GM21447 (cell line): ENCODE data around the gene ACAP2.
"Not testable (repeated sequence)": the region's sequence is repeated elsewhere in the genome, so short reads cannot be mapped to it uniquely, and the experiment has no call there.

ENCODE experiments used
- ATAC-seq: cut with Tn5 transposase; IDR thresholded peaks from one replicate; pipeline ENCODE4 v1.9.1; 2021; ENCODE audit not compliant: unreplicated experiment

Gene ACAP2

DNA sequence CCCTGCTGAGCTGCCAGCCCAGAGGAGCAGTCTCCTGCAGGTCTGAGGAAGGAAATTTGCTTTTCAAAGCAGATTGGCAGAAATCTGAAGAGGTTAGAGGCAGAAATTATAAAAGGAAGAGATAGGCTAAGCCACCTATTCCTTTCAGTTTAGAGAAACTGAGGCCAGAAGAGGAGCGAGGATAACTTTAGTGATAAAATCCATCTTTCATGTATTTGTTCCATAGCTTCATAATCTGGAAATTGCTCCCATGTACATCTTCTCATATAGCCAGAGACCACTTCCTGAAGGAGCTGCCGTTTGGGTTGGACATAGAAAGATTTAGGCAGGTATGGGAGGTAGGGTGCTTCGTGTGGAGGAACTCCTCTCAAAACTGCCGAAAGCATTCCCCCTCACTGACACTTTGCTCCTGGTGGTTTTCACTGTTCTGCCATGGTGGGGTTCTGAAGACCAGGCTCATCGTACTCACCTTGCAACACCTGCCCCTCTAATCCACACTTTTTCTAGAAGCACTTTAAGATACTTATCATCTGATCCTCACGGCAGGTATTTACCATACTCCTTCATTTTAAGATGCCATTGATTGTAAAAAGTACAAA lies 670 bp upstream of the ACAP2 start:
- ATAC-seq, result no peak

DNA sequence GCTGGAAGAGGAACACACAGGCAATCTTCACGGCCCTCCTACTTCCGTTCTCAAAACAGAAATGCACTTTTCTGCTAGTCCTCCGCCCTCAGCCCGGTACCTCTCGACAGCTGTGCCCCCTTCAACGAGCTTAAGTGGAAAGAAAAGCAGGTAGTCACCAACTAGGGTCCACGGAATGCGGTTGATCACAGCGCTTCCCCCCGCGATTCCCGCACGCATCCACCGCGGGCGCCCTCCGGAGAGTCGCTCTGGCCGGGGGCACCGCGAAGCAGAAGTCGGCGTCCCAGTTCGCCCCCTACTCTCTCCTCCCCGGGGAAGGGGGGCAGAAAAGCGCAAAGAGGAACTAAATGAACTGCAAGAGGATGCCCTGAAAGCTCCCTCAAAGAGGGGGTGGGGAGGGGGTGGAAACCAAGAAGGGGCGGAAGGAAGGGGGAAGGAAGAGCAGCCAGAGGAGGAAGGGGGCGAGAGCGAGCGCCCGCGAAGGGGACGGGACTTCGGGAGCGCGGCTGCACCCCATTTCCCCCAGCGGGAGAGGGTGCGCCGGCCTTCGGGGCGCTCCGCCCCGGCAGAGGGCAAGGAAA lies 738 bp downstream of the ACAP2 start:
- ATAC-seq, result peak; percentile 15

DNA sequence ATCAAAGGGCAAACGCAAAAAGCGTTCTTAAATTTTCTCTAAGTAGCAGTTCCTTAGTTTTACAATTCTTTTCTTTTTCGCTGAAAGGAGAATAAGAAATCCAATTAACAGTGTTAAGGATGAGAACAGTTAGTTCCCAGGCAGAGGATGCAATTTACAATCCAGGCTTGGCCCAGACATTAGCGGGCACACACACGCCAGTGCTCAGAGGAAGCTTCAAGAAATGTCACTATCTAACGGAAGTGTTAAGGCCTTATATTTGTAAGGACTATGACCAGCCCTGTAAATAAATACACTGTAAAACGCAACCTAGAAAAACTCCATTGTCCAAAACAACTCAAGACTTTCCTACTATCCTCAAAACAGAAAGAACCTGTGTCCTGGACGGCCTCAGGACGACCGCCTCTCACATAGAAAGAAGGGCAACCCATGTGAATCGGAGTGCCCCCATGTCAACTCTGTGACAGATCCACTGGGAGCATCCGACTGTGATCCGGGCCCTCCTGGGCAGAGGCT lies 1.3 kb downstream of the ACAP2 start:
- no peak for ATAC-seq

DNA sequence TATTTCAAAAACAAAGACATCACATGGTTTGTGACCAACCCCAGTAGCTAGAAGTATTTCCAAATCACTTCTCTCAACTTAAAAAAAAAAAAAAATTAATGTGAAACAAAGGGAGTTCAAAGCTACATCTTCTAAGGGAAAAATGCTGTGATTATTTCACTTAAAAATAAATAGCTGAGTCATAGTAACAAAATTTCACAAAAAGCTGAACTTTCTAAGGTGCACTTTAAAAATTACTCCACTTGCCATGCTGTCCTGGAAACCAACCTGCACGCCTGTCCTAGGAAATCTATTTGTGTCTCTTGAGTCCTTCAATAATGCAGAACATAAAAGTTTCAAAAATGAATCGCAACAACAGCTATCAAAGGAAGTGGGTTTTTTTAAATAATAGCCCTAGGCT lies 1.8 kb downstream of the ACAP2 start:
- ATAC-seq, result no peak

DNA sequence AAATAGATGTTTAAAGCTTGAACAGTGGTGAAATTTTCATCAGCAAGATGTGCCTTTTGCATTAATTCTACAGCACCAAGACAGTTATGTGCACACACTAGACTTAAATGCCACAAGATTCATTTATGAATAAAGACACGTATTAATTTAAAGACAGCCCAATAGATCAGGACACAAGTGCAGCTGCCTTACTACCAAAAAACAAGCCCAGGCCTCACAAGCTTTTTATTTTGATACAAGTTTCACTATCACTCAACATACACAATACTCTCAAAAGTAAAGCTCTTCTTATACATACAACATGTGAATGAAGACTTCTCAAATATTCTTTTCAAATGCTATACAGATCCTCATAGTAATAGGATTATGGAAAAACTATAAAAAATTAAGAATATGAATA lies 2.4 kb downstream of the ACAP2 start:
- ATAC-seq, result no peak

DNA sequence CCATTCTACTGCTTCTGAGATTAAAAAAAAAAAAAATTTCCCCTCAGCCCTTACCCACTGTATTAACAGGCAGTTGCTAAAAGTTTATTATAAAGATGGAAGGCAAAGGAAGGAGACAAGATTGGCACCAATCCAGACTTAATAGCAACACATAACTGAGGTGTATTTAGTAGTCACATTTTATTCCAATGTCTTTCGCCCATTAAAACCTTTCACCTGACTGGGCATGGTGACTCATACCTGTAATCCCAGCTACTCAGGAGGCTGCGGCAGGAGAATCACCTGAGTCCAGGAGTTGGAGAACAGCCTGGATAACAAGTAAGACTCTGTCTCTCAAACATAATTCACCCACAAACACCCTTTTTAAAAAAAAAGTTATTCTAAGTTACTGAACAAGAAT lies 4.4 kb downstream of the ACAP2 start:
- ATAC-seq, result no peak

DNA sequence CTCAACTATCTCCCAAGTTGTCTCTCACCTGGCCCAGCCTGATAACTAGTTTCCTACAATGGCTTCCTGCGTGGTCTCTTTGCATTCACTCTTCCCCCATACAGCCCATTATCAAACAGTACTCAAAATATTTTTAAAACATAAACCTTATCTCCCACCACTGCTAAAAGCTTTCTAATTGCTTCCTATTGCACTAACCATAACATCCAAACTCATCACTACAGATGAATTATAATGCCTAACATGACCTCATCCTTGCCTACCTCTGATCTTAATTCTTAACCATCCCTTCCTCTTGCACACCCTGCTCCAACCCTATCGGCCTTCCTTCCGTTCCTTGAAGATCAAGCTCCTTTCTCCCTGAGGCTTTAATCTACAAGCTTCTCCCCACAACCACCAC lies 17.0 kb downstream of the ACAP2 start:
- ATAC-seq, result no peak

DNA sequence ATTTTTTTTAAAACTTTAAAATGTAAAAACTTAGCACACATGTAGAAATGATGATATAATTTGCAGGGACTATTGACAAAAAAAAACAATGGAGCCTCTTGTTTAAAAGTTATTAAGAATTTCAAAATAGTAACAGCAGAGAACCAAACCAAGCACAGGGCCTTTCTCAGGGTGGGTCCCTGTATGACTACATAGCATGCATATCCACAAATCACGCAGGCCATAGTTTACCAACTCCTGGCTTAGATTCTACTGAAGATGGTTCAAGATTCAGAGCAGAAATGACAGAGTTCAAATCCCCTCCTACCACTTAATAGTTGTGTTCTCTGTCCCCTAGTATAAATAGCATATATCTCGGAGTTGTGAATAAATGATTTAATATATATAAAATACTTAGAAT lies 19.0 kb downstream of the ACAP2 start:
- ATAC-seq, result no peak

DNA sequence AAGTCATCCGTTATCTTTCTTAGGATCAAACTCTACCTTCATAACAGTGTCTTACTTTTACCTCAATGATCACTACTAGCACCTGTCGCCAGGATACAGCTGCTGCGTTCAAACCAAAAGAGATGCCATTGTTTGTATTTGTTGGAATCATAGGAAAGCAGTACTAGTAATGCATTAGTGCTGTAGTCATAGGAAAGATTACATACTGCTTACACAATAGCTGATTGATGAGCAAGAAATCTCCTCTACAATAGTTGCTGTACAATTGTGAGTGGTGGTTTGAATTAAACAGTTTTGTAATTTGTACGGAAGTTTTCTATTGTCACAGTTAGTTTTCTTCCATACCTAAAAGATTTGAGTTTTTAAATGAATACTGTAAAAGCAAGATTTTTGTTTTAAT lies 21.4 kb downstream of the ACAP2 start:
- ATAC-seq, result no peak

DNA sequence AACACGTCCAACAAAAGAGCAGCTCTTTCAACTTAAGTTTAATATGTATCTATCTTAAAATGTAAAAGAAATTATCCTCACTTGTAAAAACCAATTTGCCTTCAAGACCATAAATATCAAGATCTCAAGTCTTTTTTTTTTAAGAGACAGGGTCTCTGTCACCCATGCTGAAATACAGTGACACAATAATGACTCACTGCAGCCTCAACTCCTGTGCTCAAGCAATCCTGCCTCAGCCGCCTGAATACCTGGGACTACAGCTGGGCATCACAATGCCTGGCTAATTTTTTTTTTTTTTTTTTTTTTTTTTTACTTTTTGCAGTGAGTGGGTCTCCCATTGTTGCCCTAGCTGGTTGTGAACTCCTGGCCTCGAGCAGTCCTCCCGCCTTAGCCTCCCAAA lies 26.0 kb downstream of the ACAP2 start:
- no peak for ATAC-seq

DNA sequence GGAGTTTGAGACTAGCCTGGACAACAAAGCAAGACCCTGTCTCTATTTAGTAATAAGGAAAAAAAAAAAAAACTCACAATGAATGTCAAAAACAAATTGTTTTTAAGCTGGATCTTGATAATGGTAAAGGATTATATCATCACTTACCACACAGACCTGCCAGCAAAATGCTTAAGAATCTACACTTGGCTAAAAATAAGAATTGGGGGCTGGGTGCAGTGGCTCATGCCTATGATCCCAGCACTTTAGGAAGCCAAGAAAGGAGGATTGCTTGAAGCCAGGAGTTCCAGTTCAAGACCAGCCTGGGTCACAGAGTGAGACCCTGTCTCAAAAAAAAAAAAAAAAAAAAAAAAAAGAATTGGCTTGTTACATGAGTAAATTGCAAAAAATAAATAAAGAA lies 31.0 kb downstream of the ACAP2 start:
- ATAC-seq, result no peak

DNA sequence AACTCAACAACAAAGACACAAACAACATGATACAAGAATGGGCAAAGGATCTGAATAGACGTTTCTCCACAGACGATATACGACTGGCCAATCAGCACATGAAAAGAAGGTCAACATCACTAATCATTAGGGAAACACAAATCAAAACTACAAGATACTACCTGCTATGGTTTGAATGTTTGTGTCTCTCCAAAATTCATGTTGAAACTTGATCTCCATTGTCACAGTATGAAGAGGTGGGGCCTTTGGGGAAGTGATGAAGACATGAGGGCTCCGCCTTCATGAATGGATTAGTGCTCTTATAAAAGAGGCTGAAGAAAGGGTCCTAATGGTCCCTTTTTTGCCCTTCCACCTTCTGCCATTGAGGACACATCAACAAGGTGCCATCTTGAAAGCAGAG lies 32.3 kb downstream of the ACAP2 start:
- ATAC-seq, result no peak

DNA sequence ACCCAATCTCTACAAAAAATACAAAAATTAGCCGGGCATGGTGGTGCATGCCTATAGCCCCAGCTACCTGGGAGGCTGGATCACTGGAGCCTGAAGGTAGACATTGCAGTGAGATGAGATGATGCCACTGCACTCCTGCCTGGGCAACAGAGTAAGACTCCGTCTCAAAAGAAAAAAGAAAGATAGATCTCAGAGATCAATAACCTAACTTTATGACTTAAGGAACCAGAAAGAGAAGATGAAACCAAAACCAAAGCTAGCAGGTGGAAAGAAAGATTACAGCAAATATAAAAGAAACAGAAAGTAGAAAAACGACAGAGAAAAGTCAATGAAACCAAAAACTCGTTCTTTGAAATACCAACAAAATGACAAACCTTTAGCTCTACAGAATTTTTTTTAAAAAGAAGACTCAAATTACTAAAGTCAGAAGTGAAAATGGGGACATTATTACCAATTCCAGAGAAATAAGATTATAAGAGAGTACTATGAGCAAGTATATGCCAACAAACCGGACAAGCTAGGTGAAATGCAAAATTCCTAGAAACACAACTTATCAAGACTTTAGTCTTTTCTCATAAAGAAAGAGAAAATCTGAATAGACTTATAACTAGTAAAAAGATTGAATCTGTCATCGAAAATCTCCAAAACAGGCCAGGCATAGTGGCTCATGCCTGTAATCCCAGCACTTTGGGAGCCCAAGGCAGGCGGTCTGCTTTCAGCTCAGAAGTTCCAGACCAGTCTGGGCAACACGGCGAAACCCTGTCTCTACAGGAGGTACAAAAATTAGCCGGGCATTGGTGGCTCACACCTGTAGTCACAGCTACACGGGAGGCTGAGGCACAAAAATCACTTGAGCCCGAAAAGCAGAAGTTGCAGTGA lies 35.0 kb downstream of the ACAP2 start:
- ATAC-seq, result no peak

DNA sequence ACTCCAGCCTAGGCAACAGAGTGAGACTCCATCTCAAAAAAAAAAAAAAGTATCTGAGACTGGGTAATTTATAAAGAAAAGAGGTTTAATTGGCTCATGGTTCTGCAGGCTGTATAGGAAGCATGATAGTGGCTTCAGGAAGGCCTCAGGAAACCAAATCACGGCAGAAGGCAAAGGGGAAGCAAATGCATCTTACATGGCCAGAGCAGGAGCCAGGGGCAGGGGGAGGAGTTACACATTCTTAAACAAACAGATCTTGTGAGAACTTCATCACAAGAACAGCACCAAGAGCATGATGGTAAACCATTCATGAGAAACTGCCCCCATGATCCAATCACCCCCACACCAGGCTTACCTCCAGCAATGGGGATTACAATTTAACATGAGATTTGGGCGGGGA lies 37.2 kb downstream of the ACAP2 start:
- no peak for ATAC-seq

DNA sequence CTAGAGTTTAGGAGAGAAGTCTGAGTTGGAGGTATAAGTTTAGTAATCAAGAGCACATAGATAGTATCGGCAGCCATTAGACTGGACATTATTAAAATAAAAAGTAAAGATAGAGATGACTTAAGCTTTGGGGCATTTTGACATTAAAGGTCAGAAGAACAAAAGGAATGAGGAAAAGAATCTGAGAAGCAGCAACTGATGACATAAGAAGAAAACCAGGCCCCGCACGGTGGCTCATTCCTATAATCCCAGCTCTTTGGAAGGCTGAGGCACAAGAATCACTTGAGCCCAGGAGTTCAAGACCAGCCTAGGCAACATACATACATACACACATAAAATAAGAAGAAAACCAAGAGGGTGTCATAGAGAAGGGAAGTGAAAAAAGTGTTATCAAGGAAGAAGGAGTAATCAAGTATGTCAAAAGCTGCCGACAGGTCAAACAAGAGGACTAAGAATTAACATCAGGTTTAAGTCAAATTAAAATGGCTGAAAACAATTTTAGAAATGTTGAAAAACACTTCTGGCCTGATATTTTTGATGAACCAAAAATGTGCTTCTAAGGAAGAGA lies 38.9 kb downstream of the ACAP2 start:
- ATAC-seq, result no peak

DNA sequence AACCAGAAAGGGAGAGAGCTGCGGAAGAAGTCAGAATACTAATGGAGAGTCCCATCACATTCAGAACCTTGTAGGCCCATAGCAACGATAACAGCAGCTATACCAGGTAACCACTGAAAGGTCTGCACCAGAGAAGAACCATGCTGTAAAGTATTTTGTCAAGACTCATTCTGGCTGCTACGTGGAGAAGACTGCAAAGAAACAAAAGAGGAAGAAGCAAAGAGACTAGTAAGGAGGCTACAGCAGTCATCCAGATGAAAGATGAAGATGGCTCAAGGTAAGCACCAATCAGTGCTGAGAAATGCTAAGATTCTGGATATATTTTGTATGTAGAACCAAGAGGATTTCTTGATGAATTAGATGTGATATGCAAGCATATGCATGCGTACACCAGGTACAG lies 39.6 kb downstream of the ACAP2 start:
- no peak for ATAC-seq

DNA sequence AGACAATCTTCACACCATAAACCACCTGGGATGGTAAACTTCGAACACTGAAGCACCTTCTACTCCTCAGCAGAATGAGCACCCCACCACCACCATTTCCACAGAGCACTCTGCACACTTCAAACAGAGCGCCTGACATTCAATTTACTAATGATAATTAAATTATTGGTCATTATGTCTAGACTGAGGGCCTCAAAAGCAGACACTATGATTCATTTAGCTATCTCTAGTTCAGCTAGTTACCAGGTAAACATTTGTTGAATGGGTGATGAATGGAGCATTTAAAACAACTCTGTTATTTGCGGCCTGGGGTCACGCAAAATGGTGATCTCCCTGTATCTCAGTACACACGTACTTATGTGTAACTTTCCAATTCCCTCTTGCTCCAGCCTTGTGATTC lies 40.9 kb downstream of the ACAP2 start:
- no peak for ATAC-seq

DNA sequence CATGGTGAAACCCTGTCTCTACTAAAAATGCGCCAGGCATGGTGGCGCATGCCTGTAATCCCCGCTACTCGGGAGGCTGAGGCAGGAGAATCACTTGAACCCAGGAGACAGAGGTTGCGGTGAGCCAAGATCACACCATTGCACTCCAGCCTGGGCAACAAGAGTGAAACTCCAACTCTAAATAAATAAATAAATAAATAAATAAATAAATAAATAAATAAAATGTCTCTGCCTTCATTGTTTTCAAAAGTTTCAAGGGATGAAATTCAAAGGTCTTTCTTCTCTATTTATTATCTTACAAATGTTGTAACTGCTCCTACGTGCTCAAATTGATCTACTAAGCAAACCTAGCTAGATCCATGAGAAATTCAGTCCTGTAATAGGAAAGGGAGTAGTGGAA lies 44.4 kb downstream of the ACAP2 start:
- not testable (repeated sequence) for ATAC-seq

DNA sequence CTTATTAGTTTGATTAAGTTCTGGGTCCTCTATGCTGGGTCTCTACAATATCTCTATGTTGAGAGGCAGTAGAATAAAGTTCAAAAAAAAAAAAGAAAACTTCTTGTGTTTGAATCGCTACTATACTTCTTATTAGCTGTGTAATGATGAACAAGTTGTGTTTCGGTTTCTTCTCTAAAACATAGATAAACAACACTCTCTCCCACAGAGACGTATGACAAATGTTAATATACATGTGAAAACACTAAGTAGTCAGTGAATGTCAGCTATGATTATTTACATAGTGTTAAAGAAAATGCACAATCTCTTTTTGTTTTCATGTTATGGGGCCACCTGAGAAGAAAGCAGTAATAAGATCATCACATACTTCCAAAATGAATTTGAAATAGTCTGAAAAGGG lies 45.3 kb downstream of the ACAP2 start:
- ATAC-seq, result no peak

DNA sequence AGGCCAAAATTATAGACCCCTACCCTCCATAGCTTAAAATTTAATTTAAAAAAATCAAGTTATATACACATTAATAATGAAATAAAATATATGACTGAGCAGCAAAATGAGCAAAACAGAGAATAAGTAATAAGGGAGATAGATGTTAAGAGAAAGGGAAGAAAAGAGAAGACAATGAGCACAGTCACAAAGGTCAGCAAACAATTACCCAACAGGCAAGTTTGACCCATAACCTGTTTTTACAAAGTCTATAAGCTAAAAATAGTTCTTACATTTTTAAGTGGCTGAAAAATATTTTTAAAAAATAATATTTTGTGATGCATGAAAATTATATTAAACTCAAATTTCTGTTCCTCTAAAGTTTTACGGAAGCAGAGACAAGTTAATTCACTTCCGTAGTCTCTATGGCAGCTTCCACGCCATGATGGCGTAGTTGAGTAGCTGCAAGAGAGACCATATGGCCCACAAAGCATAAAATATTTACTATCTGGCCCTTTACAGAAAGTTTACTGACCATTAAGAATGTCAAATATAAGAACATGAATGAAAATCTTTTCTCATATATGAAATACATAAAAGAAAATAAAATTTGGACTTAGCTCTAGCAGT lies 47.5 kb downstream of the ACAP2 start:
- ATAC-seq, result no peak

DNA sequence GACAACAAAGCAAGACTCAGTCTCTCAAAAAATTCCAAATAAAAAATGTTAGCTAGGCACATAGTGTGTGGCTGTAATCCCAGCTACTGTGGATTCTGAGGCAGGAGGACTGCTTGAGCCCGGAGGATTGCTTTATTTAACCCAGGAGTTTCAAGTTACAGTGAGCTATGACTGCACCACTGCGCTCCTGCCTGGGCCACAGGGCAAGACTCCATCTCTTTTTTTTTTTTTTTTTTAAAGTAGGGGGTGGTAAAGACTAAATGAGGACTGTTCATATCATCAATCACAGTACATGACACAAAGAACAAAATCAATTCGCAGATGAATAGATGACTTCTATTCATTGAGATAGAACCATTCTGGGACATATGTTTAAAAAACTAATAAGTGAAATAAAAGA lies 48.1 kb downstream of the ACAP2 start:
- no peak for ATAC-seq
